Germinal center (tissue), 1 donor: ENCODE data around the gene MTG2.

ENCODE experiments used
- DNase-seq: peaks from one replicate; pipeline ENCODE4 v3.0.0; 2012; ENCODE audit warnings: mixed read lengths, low spot score

MTG2 gene

DNA sequence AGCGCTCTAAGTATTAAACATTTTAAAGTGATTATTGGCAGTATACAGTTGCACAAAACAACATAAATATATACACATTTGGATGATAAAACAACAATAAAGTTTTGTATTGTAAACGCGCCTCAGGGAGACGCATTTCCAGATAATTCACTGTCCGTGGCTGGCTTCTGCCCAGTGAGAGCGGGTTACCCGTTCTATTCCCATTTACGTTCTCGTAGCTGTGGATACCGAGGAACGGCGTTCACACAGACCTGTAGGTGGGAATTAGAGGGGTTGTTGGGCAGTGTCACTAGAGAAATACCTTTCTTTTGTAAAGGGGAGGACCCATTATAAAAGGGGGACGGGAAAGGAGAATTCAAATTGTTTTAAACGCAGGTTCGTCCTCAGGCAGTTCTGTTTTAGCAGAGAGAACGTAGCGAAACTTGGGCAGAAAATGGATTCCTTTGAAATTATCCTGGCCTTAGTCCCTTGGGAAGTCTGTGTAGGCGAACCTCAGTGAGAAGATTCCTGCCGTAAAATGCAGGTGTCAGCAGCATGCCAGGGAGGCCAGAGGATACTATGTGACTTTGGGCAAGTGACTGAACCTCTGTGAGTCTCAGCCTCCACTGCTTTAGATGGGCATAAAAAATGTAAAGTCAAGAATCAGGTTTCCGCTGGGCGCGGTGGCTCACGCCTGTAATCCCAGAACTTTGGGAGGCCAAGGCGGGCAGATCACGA is 756 bp downstream of the MTG2 start:
- no peak for DNase-seq

DNA sequence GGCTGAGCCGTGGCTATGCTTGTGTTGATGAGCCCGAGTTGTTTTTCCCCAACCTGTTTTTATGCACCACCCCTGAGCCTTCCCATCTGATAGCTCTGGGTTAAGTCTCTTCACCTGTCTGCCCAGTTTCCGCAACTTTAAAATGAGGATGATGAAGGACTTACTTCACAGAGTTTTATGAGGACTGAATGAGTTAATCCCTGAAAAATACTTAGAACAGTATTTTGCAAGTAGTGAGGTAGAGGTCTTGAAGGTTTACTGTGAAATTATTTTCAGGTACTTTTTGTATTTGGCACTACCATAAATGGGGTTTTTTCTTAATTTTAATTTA is 3.2 kb downstream of the MTG2 start:
- no peak for DNase-seq

DNA sequence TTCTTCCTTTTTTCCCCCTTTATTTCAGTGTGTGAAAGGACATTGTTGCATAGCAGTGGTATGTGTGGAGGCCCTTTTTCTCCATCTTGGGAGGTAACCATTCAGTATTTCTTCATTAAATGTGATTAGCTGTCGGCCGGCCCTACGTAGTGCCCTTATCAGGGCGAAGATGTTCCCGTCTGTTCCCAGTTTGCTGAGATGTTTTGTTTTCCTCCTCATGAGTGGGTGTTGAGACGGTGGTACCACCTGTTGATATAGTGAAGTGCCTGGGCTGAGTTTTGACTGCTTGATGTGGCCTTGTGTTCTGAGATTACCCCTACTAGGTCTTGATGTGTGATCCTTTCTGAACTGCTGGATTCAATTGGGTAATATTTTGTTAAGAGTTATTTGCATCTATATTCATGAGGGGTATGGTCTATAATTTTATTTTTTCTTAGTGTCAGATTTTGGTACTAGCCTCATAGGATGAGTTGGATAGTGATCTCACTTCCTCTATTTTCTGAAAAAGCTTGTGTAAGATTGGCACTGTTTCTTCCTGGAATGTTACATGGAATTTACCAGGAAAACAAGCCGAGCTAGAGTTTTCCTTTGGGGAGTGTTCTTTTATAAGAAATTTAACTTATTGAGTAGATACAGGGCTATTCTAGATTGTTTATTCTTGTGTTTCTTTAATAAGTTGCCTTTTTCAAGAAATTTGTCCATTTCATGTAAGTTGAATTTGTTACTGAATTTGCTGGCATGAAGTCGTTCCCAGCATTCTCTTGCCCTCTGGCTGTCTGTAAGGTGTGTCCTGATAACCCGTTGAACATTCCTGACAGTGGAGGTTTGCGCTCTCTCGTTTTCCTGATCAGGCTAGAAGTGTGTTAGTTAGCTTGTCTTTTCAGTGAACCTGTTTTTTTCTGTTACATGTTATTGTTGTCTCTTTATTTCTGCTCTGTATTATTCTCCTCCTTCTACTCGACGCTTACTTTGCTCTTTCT is 4.3 kb downstream of the MTG2 start:
- no peak for DNase-seq

DNA sequence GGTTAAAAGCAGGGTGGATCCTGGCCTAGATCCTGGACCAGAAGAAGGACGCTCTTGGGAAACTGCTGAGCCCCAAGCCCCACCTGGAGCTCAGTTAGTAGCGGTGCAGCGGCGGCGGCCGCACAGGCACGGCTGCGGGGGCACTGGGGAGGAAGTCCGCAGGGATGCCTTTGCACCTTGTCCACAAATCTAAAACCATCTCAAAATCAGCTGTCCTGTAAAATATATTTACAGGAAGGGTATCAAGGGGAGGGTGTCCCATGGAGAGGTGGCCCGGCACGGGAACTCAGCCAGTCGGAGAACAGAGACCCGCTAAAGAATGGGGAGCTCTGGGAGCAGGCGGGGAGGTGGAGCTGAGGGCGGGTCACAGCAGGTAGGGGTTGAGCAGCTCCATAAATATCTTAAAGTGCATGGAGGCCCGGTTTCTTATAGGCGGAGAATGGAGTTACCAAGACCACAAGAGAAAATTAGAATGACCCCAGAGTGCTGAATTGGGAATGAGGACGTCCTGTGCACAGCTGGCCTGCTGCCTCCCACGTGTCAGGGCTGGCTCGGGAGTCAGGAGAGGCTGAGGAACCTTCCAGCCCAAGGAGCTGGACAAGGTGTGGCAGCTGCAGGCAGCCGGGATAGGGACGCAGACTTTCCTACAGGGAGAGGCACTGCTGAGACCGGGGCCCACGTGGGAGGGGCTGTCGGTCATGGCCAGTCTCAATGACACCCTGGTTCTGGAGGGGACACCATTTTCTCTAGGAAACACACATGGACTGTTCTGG is 8.0 kb downstream of the MTG2 start:
- DNase-seq = no peak

DNA sequence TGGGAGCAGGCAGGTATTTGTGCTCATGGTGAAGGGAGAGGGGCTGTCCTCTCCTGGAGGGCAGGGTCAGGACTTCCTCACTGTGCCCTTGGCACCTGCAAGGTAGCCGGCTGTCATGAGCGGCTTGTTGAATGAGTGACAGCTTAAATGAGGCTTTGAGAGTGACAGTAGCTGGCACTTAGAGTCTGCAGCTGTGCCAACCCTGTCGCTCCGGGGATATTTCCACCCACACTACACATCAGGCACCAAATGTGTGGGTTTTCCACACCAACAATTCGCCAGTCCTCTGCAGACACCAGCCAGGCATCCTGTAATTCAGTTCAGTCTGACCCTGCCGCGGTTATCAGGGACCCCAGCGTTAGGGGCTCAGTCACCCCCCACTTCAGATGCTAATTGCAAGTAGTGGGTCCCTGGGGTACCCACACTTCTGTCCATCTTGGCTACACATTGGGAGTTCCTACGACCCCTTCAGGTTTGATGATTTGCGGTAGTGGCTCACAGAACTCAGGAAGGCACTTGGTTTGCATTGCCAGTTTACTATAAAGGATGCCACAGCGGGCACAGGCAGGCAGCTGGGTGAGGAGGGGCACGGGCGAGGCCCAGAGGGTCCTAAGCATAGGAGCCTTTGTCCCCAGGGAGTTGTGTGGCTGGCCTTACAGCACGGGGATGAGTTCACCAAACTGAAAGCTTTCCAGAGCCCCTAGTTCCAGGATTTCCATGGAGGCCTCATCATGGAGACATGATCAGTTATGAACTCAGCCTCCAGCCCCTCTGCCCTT is 9.1 kb downstream of the MTG2 start:
- DNase-seq = no peak

DNA sequence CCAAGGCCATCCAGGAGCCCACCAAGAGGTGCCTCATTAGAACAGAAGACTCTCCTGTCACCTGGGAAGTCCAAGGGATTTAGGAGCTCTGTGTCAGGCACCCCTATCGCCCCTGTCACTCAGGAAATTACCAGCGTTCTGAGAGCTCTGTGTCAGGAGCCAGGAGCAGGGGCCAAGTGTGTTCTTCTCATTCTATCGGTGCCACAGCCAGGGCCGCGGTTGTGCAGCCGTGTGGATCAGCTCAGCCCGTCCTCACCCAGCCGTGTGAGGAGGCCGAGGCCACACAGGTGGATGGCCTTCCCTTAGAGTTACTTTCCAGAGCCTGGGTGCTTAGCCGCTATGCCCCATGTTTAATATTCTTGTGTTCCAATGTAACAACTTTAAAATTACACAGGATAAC is 9.8 kb downstream of the MTG2 start:
- no peak for DNase-seq

DNA sequence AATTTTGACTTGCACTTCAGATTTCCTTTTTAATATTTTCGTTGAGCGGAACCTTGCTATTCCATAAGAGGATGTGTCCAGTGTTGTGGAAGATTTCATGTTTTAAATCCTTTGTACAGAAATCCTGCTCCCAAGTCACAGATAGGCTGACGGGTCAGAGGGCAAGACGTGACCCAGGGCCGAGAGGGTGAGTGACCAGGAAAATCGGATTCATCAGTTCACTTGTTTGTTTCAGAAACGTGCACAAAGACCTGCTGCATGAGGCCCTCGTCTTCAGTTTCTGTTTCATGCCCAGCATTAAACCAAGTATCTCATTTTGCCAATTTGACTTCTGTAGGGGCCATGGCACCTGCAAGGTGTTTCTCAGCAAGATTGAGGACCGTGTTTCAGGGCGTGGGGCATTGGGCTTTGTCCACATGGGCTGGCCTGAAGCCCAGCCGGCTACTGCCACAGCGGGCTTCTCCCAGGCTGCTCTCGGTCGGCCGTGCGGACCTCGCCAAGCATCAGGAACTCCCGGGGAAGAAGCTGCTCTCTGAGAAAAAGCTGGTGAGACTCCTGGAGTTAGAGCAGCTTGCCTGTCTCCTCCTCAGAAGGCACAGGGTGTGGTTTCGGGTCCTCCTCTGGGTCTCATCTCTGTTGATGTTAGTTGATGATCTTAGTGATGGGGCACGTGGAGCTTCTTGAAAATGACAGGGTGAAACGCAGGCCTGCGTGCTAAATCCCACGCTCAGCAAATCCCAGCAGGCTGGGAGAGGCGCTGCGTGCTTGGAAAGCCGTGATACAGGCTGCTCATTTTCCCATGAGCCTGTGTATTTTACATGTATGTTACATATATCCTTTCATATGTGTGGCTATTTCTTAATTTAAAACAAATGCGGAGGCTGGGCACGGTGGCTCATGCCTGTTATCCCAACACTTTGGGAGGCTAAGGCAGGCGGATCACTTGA is 10.5 kb downstream of the MTG2 start:
- no peak for DNase-seq

DNA sequence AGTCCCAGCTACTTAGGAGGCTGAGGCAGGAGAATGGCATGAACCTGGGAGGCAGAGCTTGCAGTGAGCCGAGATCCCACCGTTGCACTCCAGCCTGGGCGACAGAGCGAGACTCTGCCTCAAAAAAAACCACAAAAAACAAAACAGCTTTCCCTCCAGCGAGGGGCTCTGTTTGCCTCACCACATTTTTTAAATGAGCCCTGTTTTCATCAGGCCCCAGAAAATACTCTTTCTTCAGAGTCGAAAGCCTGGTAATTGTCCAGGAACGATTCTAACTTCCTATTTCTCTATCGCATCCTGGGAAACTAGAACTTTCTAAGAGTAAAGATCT is 12.2 kb downstream of the MTG2 start:
- DNase-seq = no peak

DNA sequence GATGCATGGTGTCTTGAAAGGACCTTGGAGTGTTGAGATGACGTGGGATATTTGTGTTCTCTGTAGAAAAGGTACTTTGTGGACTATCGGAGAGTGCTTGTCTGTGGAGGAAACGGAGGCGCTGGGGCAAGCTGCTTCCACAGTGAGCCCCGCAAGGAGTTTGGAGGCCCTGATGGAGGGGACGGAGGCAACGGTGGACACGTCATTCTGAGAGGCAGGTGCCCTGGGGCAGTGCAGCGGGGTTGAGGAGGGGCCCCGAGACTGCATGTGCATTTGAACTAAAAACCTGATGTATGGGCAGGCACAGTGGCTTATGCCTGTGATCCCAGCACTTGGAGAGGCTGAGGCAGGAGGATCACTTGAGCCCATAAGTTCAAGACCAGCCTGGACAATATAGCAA is 12.9 kb downstream of the MTG2 start:
- no peak for DNase-seq

DNA sequence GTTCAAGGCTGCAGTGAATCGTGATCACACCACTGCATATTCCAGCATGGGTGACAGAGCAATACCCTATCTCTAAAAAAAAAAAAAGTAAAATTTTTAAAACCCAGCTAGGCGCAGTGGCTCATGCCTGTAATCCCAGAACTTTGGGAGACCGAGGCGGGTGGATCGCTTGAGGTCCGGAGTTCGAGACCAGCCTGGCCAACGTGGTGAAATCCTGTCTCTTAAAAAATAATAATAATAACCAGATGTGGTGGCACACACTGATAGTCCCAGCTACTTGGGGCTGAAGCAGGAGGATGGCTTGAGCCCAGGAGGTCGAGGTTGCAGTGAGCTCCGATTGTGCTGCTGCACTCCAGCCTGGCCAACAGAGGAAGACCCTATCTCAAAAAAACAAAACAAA is 13.5 kb downstream of the MTG2 start:
- no peak for DNase-seq

DNA sequence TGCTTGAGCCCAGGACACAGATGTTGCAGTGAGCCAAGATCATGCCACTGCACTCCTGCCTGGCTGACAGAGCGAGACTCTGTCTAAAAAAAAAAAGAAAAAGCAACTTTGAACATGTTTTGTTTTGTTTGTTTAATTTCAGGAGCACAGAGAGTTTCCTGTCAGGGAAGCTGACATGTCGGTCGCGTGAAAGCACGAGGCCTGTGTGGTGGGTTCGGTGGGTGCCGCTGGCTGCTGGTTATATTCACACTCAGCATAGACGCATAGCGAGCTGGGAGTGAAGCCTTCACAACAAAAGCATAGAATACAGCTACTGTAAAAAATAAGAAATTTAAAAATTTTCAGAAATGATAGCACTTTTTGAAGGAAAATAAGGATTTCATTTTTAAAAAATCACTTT is 14.5 kb downstream of the MTG2 start:
- DNase-seq = no peak

DNA sequence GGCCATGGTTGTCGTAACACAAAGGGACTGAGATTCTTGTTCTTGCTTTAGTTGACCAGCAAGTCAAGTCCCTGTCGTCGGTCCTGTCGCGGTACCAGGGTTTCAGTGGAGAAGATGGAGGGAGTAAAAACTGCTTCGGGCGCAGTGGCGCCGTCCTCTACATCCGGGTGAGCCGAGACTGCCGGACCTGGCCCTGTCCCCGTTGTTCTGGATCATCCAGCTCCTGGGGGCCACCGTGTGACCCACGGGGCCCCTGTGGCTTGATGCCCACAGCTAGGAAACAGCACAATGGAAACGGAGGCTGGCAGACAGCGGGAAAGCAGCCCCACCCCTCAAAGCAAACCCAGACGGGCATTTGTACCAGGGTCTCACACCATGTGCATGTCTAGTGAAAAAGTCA is 15.0 kb downstream of the MTG2 start:
- DNase-seq = no peak

DNA sequence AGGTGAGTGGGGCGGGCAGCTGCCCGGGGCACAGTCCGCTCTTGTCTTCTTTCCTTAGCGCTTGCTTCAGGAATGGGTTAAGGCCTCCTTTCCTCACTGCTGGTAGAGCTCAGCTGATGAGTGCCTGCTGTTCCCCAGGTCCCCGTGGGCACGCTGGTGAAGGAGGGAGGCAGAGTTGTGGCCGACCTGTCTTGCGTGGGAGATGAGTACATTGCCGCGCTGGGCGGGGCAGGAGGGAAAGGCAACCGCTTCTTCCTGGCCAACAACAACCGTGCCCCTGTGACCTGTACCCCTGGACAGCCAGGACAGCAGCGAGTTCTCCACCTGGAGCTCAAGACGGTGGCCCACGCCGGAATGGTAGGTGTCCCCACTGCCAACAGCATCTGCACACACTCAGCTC is 15.7 kb downstream of the MTG2 start:
- no peak for DNase-seq

DNA sequence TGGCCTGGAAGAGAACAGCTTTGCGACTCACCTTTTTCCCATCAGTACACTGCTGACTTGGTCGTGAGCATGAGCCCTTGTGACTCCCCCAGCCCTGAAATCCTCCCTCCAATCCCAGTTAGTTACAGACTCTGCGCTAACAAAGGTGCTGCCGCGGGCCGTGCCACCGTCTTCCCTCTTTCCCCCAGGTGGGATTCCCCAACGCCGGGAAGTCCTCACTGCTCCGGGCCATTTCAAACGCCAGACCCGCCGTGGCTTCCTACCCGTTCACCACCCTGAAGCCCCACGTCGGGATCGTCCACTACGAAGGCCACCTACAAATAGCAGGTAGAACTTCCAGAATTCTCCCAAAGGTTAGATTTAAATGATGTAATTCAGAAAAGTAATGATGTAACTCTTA is 16.1 kb downstream of the MTG2 start:
- no peak for DNase-seq

DNA sequence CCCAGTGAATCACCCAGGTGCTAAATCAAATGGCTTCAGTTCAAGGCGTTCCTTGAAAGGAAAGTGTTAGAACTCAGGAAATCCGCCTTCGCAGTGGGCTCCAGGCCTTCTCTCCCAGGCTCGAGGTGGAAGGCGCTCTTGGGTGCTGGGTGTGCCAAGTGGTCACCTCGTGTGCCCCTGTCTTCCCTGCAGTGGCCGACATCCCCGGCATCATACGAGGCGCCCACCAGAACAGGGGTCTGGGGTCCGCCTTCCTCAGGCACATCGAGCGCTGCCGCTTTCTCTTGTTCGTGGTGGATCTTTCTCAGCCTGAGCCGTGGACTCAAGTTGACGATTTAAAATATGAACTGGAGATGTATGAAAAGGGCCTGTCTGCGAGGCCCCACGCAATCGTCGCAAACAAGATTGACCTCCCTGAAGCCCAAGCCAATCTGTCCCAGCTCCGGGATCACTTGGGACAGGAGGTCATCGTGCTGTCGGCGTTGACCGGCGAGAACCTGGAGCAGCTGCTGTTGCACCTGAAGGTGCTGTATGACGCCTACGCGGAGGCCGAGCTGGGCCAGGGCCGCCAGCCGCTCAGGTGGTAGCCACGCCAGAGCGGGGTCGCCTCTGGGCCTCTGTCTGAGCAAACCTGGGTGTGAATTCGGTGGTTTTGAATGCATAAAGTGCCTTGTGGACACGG is 17.8 kb downstream of the MTG2 start:
- no peak for DNase-seq

DNA sequence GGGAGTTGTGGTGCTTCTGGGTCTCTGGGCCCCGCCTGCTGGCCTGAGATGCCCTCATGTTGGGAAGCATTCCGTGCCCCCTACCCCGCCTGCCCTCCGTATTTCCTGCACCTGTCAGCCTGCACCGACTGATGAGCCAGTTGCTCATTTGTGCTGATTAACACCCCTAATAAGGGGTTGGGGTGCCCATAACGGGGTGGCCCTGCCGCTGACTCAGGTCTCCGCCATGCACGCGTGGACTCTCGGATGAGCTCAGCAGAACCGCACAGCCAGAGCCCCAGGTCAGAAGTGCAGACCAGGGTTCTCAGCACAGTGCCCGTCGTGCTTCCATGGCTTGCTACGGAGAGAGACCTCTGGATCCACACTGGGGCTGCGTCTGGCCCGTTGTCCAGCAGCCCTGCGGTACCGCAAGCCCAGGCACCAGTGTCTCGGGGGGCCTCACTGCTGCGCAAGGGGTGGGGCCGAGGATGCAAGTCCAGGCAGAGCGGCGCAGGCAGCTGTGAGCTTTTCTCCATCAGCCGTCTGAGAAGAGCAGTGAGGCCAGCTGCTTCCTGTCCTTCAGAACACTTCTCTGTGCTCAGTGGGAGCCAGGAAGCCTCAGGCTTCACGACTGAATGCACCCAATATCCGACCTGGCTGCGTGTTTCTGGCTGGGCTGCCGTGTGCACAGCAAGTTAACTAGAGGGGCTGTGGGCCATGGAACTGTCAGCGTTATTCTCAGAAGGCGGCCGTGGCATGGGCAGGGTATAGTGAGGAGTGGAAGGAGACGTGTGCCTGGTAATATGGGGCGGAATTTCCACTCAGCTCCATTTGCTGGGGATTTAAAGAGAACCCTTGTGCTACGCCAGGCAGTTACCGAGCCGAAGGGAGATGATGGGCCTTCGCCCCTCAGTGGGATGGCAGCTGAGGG is 18.6 kb downstream of the MTG2 start:
- DNase-seq = peak; percentile 49

DNA sequence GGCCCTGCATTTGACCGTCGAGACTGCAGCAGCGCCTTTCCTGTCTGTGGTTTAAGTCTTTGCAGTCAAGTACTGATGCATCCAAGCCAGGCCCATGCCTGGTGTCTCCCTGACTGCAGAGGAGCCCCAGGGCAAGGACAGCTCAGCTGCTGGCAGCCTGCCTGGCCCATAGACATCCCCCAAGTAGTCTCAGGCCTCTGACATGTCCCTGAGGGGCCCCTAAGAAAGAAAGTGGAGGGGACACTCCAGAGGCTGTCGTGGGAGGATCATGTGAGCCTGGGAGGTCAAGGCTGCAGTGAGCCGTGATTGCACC is 19.2 kb downstream of the MTG2 start:
- no peak for DNase-seq

DNA sequence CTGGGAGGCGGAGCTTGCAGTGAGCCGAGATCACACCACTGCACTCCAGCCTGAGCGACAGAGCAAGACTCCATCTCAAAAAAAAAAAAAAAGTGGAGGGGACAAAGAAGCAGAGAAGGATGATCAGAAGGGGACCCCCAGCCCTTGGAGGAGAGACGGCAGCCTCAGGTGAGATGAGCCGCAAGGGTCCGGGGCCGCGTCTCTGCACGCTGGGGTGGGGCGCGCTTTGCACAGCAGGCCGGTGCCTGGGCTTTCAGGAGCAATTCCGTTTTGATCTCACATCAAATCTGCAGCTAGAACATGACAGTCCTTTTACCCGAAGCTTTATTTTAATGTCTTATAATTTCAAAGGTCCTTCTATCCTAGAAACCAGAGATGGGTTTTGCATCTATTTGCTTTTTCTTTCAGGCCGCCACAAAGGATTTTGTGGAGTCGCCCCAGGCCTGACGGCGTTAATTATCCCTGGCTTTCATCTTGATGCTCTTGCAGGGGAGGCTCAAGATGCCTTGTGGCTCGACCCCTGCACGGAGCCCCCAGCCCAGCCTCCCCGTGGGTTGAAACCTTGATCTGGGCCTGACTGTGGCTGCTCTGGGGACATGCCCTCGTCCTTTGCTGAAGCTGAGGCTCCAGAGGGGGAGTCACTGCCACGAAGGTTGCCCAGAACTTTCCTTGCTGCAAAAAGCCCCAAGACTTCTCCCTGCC is 20.0 kb downstream of the MTG2 start:
- DNase-seq = no peak
